Measurements from ENCODE around the gene LRP1B.

- no peak for TF ChIP-seq CTCF (IDR thresholded peaks at IDR 0.05)
- TF ChIP-seq POLR2A (IDR thresholded peaks at IDR 0.05): no peak
These were observed 1693.9 kb downstream of the LRP1B start for GRCh38 chr2:140436936-140437335.
